Superior temporal gyrus (tissue), 1 donor: Measurements from ENCODE around the gene PTPRCAP.

Source experiments
- DNase-seq: peaks from one replicate; pipeline ENCODE4 v3.0.0-alpha.2; 2016; ENCODE audit errors: extremely low spot score

Gene PTPRCAP

GRCh38 chr11:67396587-67397389 lies 40.7 kb downstream of the PTPRCAP start:
- no peak for DNase-seq

DNA sequence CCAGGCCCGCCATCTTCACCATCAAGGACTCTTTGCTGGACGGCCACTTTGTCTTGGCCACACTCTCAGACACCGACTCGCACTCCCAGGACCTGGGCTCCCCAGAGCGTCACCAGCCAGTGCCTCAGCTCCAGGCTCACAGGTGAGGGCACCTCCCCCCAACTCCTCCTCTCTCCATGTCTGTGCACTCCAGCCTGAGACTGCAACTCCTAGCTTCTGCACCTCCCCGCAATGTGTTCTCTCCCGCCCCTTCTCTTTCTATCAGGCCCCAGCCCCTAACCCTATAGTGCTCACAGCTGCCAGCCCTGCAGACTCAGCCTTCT lies 41.3 kb downstream of the PTPRCAP start:
- DNase-seq = no peak

DNA sequence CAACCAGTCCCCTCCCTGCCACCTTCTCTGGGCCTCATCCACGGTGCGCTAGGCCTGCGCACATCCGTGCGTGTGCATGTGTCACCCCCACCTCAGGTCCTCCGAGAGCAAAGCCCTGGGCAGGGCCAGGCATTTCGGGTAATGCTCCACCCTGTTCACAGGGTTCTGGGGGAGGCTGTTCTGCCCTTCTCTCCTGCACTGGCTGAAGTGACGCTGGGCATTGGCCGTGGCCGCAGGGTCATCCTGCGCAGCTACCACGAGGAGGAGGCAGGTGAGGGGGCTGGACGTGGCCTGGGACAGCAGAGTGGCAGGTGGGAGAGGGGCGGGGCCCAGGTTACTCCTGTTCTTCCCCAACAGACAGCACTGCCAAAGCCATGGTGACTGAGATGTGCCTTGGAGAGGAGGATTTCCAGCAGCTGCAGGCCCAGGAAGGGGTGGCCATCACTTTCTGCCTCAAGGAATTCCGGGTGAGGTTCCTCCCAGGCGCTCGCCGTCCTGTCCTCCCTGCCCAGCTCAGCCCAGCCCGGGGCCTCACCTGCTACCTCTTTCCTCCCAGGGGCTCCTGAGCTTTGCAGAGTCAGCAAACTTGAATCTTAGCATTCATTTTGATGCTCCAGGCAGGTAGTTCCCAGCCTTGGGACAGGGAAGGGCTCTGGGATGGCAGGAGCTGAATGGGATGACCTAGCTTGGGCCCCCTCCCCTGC lies 41.8 kb downstream of the PTPRCAP start:
- no peak for DNase-seq

GRCh38 chr11:67393990-67394389 lies 43.5 kb downstream of the PTPRCAP start:
- DNase-seq = no peak

GRCh38 chr11:67393437-67393836 lies 44.0 kb downstream of the PTPRCAP start:
- DNase-seq = no peak

DNA sequence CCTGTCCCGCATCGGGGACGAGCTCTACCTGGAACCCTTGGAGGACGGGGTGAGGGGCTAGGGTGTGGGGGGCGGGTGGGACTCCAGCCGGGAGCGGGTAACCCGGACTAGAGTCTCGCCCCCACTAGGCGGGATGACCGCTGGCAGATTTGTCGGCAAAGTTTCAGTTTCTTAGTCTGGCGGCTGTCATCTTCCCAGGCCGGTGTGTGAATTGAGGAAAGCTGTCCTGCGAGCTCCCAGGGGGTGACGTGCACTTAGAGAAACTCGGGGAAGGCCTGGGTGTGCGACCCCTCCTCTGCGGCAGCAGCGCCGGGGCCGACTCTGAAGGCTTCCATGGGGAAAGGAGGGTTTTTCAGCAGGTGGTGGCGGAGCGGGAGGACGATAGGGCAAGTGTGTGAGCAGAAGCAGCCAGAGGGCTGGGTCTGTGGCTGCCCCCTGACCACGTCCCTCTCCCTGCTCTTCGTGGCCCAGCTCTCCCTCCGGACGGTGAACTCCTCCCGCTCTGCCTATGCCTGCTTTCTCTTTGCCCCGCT lies 45.2 kb downstream of the PTPRCAP start:
- no peak for DNase-seq

GRCh38 chr11:67391304-67392182 lies 45.9 kb downstream of the PTPRCAP start, which contains the start of gene RAD9A:
RAD9A (plus strand) TSS chr11:67391986; CDS start chr11:67392045, 59 bp downstream.
- DNase-seq = peak; percentile 94

DNA sequence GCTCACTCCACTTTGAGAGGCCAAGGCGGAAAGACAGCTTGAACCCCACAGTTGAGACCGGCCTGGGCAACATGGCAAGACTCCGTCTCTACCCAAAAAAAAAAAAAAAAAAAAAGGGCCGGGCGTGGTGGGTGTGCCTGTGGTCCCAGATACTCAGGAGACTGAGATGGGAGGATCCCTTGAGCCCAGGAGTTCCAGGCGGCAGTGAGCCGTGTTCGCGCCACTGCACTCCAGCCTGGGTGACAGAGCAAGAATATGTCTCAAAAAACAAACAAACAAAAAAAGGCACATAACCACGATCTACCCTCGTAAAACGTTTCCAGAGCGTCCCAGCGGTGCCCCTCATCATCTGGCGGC lies 46.6 kb downstream of the PTPRCAP start:
- no peak for DNase-seq

DNA sequence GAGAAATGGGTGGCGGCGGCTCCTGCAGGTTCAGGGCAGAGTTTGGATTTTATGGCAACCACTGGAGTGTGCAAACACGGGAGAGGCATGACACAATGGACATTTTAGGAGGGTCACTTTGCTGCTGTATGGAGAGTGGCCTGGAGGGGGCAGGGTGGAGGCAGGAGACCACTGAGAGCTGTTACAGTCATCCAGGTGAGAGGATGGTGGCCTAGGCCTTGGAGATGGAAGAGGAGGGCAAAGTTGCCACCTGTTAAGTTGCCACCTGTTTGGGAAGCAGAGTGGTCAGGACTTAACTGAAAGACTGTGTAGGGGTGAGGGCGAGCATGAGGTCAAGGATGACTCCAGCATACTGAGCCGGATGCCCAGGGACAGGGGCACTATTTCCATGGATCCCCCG lies 48.0 kb downstream of the PTPRCAP start:
- no peak for DNase-seq

DNA sequence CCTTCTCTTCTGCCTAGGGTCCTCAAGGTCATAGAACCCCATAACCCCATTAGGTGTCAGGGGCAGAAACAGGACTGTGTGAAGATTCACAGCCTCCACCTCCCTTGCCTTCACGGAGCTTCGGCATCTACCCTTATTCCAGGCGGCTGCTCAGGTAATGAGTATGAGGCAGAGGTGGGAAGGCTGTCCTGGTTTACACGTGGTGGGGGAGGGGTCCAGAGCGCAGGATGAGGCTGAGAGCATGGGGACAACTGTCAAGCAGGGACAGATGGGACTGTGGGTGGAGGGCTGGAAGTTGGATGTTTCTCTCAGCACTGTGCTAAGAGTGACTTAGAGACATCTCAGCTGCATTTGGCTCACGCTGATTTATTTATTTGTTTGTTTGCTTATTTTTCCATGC lies 50.0 kb downstream of the PTPRCAP start:
- DNase-seq = no peak

GRCh38 chr11:67387069-67387468 lies 50.4 kb downstream of the PTPRCAP start:
- no peak for DNase-seq
